CD8-positive, alpha-beta memory T cell (primary cell): ENCODE measurements around the gene DUSP10. TPM values are rescaled to one million over a fixed set of nuclear protein-coding genes. Genes with fewer than 3 reads are reported as not detected.
A peak's percentile ranks its signal among the peaks of the same experiment; 100 is the strongest.

Source experiments
- CTCF ChIA-PET: fragments of 350-600 bp; sonication (Branson Sonifier 250); formaldehyde crosslinking; loops from one replicate; lab custom pipeline; 2021; ENCODE audit warnings: antibody characterized with exemption; lab: Charles Lee
- POLR2A ChIA-PET: fragments of 350-600 bp; sonication (Branson Sonifier 250); formaldehyde crosslinking; loops from one replicate; lab custom pipeline; 2021; ENCODE audit warnings: antibody characterized with exemption; lab: Charles Lee
- DNase-seq, 5 donors: peaks; one replicate each; pipeline versions ENCODE4 v3.0.0 to v3.0.0-alpha.2; 2020 to 2022; ENCODE audit warnings: mixed read lengths in 1 of 5
- H3K27ac ChIP-seq: one replicate; pipeline ENCODE4 v1.7.0; 2013; ENCODE audit warnings: low read depth, mild to moderate bottlenecking, low read length, moderate library complexity
- H3K27me3 ChIP-seq: 2 replicates; pipeline ENCODE4 v1.7.0; 2013; ENCODE audit warnings: low read length, mild to moderate bottlenecking; ENCODE audit not compliant: insufficient read depth, poor library complexity, severe bottlenecking
- H3K36me3 ChIP-seq: 2 replicates; pipeline ENCODE4 v1.7.0; 2013; ENCODE audit warnings: mild to moderate bottlenecking, low read length, moderate library complexity; ENCODE audit not compliant: insufficient read depth
- H3K4me1 ChIP-seq: 2 replicates; pipeline ENCODE4 v1.7.0; 2013; ENCODE audit warnings: mild to moderate bottlenecking, low read length, moderate library complexity; ENCODE audit not compliant: insufficient read depth
- H3K4me3 ChIP-seq: 2 replicates; pipeline ENCODE4 v1.7.0; 2013; ENCODE audit warnings: mild to moderate bottlenecking, low read length
- H3K9me3 ChIP-seq: 2 replicates; pipeline ENCODE4 v1.7.0; 2013; ENCODE audit warnings: mild to moderate bottlenecking, low read length
- H3K27ac Mint-ChIP-seq, 8 donors: one replicate each; pipeline ENCODE4 v1.8.0; 2020 to 2021; ENCODE audit warnings: mixed read lengths in 8 of 8, mild to moderate bottlenecking in 6 of 8, inconsistent platforms in 3 of 8, moderate library complexity in 3 of 8
- H3K27me3 Mint-ChIP-seq, 2 donors: one replicate each; pipeline ENCODE4 v1.8.0; 2020 to 2021; ENCODE audit warnings: mixed read lengths in 2 of 2, mild to moderate bottlenecking in 1 of 2, moderate library complexity in 1 of 2
- H3K36me3 Mint-ChIP-seq, 3 donors: one replicate each; pipeline ENCODE4 v1.8.0; 2020 to 2021; ENCODE audit warnings: mixed read lengths in 3 of 3, inconsistent platforms in 1 of 3, mild to moderate bottlenecking in 1 of 3
- H3K4me1 Mint-ChIP-seq, 3 donors: one replicate each; pipeline ENCODE4 v1.8.0; 2020 to 2021; ENCODE audit warnings: mixed read lengths in 3 of 3, inconsistent platforms in 1 of 3, mild to moderate bottlenecking in 1 of 3
- H3K4me3 Mint-ChIP-seq, 7 donors: one replicate each; pipeline ENCODE4 v1.8.0; 2020 to 2021; ENCODE audit warnings: mixed read lengths in 7 of 7, mild to moderate bottlenecking in 6 of 7, moderate library complexity in 4 of 7, inconsistent platforms in 2 of 7
- H3K9me3 Mint-ChIP-seq, 5 donors: one replicate each; pipeline ENCODE4 v1.8.0; 2020 to 2022; ENCODE audit warnings: mixed read lengths in 5 of 5, mild to moderate bottlenecking in 3 of 5, moderate library complexity in 2 of 5, inconsistent platforms in 1 of 5
- polyA plus RNA-seq: library from polyadenylated mRNA; unstranded; fragments of 300-500 nt; fragmentation: Illumina TruSeq; gene quantifications from one replicate; pipeline ENCODE4 v1.2.3, GENCODE V29; 2021
- total RNA-seq, 2 experiments: library from RNA; stranded (reverse); gene quantifications; one replicate each; pipeline ENCODE4 v1.2.3, GENCODE V29; 2021

Gene DUSP10
- total and polyA plus RNA-seq, 3 experiments from 2014 or later = 8.0 to 25.4 (median 23.7) TPM

- no peaks in the 10 kb centered on the region for H3K27me3 Mint-ChIP-seq
- H3K36me3 Mint-ChIP-seq = no peaks in the 10 kb centered on the region
- H3K36me3 ChIP-seq = no peaks in the 10 kb centered on the region
- CTCF ChIA-PET = no interaction called here
- H3K27ac Mint-ChIP-seq = no peak overlapping the region
- H3K4me1 ChIP-seq = peaks cover 39% of the 10 kb centered on the region
- peaks cover 47 to 52% (median 52%) of the 10 kb centered on the region in 3 donors for H3K4me1 Mint-ChIP-seq
- POLR2A ChIA-PET = no interaction called here
- DNase-seq = no peak
- no peak overlapping the region for H3K4me3 Mint-ChIP-seq
- H3K27ac ChIP-seq = no peak overlapping the region
- H3K9me3 ChIP-seq = no peaks in the 10 kb centered on the region
- no peaks in the 10 kb centered on the region for H3K9me3 Mint-ChIP-seq
- H3K4me3 ChIP-seq = no peak overlapping the region
- H3K27me3 ChIP-seq = no peaks in the 10 kb centered on the region
Observed at GRCh38 chr1:221775206-221775605, 33.3 kb upstream of the DUSP10 start.

DNA sequence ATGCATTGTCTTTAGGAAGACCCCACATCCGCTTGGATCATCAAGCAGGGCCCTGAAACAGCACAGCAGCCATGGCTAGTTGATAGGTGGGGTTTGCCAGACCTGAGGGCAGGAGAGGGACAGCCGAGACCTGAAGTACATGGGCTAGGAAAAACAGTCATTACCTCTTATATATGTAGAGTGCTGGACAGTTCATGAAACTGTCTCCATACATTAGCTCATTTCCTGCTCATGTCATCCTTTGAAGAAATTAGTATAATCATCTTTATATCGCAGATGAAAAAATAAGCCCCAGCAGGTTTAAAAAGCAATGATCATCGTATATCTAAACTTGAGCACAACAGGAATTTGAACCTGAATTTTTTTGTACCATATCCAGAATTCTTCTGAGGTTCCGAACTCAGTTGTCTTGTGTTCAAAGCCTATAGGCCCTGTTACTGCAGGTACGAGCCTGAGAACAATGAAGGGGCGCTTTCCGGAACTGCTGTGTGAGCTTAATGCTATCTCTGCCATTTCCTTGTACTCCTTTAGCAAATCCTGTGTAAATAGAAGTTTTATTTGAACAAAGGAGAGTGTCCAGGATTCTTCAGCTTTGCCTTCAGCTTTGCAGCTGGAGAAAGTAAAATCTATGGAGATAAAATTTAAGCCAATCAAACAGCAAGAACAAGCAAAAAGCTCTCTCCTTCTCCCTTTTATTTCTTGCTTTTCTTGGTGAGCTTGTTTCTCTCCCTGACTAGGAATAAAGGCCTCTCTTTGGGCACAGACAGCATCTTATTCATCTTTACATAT lies 32.4 kb upstream of the DUSP10 start:
- H3K27ac ChIP-seq = no peak overlapping the region
- Mint-ChIP-seq H3K27me3 (no peaks in the 10 kb centered on the region), H3K36me3 (no peaks in the 10 kb centered on the region), H3K9me3 (no peaks in the 10 kb centered on the region), H3K4me3 (no peak overlapping the region), H3K4me1 (peaks cover 41 to 45% (median 43%) of the 10 kb centered on the region in 3 donors), H3K27ac (no peak overlapping the region)
- H3K27me3 ChIP-seq = no peaks in the 10 kb centered on the region
- H3K36me3 ChIP-seq = no peaks in the 10 kb centered on the region
- POLR2A ChIA-PET = no interaction called here
- no peak for DNase-seq
- peaks cover 29% of the 10 kb centered on the region for H3K4me1 ChIP-seq
- no peaks in the 10 kb centered on the region for H3K9me3 ChIP-seq
- CTCF ChIA-PET = interaction anchor here (0.9 to 1.2 kb wide), 2 partner anchors 32 to 53 kb away, joined by 3 read pairs; partner anchors contain the start of gene DUSP10
- no peak overlapping the region for H3K4me3 ChIP-seq

- ChIA-PET POLR2A (no interaction called here), CTCF (no interaction called here)
- Histone ChIP-seq H3K36me3 (no peaks in the 10 kb centered on the region), H3K27ac (no peak overlapping the region), H3K4me3 (no peak overlapping the region), H3K4me1 (peaks cover 24% of the 10 kb centered on the region), H3K9me3 (no peaks in the 10 kb centered on the region), H3K27me3 (no peaks in the 10 kb centered on the region)
- peak overlapping the region in 1 of 8 donors; percentile 79 for H3K27ac Mint-ChIP-seq
- H3K9me3 Mint-ChIP-seq = no peaks in the 10 kb centered on the region
- H3K27me3 Mint-ChIP-seq = no peaks in the 10 kb centered on the region
- H3K4me1 Mint-ChIP-seq = peaks cover 37 to 43% (median 38%) of the 10 kb centered on the region in 3 donors
- H3K36me3 Mint-ChIP-seq = no peaks in the 10 kb centered on the region
- no peak for DNase-seq
- no peak overlapping the region for H3K4me3 Mint-ChIP-seq
Observed at GRCh38 chr1:221773383-221773782, 31.5 kb upstream of the DUSP10 start.

DNA sequence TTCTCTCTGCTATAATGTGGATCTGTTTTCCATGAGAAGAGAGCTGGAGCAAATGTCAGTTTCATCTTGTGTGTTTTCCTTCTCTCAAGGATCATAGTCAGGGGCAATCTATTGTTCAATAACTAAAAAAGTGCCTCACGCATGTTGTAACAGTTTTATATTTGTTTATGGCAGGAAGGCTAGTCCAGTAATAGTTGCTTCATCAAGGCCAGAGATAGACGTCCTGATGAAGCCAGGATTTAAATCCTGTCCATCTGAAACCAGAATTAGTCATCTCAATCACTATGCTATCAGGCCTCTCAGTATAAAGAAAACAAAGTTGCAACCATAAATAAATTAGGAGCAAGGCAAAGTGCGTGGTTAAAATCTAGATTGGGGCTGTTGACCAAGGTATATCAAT lies 30.2 kb upstream of the DUSP10 start:
- no peak for DNase-seq
- no peaks in the 10 kb centered on the region for H3K36me3 Mint-ChIP-seq
- H3K27me3 Mint-ChIP-seq = peaks cover 0 to under 1% of the 10 kb centered on the region in 2 donors
- Histone ChIP-seq H3K36me3 (no peaks in the 10 kb centered on the region), H3K27me3 (no peaks in the 10 kb centered on the region), H3K27ac (no peak overlapping the region), H3K9me3 (no peaks in the 10 kb centered on the region), H3K4me1 (peaks cover 13% of the 10 kb centered on the region), H3K4me3 (no peak overlapping the region)
- ChIA-PET CTCF (no interaction called here), POLR2A (no interaction called here)
- H3K4me3 Mint-ChIP-seq = no peak overlapping the region
- no peaks in the 10 kb centered on the region for H3K9me3 Mint-ChIP-seq
- peaks cover 25 to 31% (median 26%) of the 10 kb centered on the region in 3 donors for H3K4me1 Mint-ChIP-seq
- H3K27ac Mint-ChIP-seq = no peak overlapping the region

DNA sequence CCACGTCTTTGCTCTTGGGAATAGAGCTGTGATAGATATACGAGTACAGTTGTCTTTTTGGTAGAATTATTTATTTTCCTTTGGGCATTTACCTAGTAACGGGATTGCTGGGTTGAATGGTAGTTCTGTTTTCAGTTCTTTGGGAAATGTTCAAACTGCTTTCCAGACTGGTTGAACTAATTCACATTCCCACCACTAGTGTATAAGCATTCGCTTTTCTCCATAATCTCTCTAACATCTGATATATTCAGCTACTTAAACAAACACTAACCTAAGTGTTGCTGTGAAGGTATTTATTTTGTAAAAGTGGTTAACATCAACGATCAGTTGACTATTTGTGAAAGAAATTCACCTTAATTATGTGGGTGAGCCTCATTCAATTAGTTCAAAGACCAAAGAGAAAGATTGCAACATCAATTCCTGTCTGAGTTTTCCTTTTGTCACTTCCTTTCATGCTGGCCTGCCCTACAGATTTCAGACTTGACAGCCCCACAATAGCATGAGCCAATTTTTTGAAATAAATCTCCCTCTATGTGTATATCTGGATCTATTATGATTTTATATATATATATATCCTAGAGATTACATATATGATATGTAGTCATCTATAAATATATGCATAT lies 26.7 kb upstream of the DUSP10 start:
- Histone ChIP-seq H3K27ac (no peak overlapping the region), H3K4me1 (peaks cover 5% of the 10 kb centered on the region), H3K9me3 (no peaks in the 10 kb centered on the region), H3K36me3 (no peaks in the 10 kb centered on the region), H3K27me3 (no peaks in the 10 kb centered on the region), H3K4me3 (no peak overlapping the region)
- H3K4me3 Mint-ChIP-seq = no peak overlapping the region
- H3K27me3 Mint-ChIP-seq = peaks cover 0 to 3% of the 10 kb centered on the region in 2 donors
- H3K4me1 Mint-ChIP-seq = peaks cover 3 to 12% (median 9%) of the 10 kb centered on the region in 3 donors
- ChIA-PET POLR2A (no interaction called here), CTCF (no interaction called here)
- peak overlapping the region in 2 of 8 donors; percentile 77 to 80 for H3K27ac Mint-ChIP-seq
- DNase-seq = no peak
- H3K9me3 Mint-ChIP-seq = no peaks in the 10 kb centered on the region
- H3K36me3 Mint-ChIP-seq = no peaks in the 10 kb centered on the region

- H3K27me3 ChIP-seq = no peaks in the 10 kb centered on the region
- no peak for DNase-seq
- H3K27me3 Mint-ChIP-seq = peaks cover 0 to 3% of the 10 kb centered on the region in 2 donors
- no peaks in the 10 kb centered on the region for H3K9me3 Mint-ChIP-seq
- H3K4me1 Mint-ChIP-seq = peaks cover 3 to 14% (median 12%) of the 10 kb centered on the region in 3 donors
- H3K4me1 ChIP-seq = peaks cover 5% of the 10 kb centered on the region
- H3K27ac Mint-ChIP-seq = peak overlapping the region in 1 of 8 donors; percentile 32
- no peak overlapping the region for H3K4me3 ChIP-seq
- ChIA-PET CTCF (no interaction called here), POLR2A (no interaction called here)
- H3K9me3 ChIP-seq = no peaks in the 10 kb centered on the region
- no peak overlapping the region for H3K27ac ChIP-seq
- H3K4me3 Mint-ChIP-seq = no peak overlapping the region
- H3K36me3 ChIP-seq = no peaks in the 10 kb centered on the region
- H3K36me3 Mint-ChIP-seq = no peaks in the 10 kb centered on the region
Observed at GRCh38 chr1:221766210-221766609, 24.3 kb upstream of the DUSP10 start.

- Mint-ChIP-seq H3K4me3 (no peak overlapping the region), H3K4me1 (peaks cover 3 to 17% (median 13%) of the 10 kb centered on the region in 3 donors), H3K27me3 (peaks cover 0 to 3% of the 10 kb centered on the region in 2 donors), H3K9me3 (no peaks in the 10 kb centered on the region), H3K36me3 (no peaks in the 10 kb centered on the region), H3K27ac (peak overlapping the region in 1 of 8 donors; percentile 59)
- Histone ChIP-seq H3K4me3 (no peak overlapping the region), H3K36me3 (no peaks in the 10 kb centered on the region), H3K9me3 (no peaks in the 10 kb centered on the region), H3K27ac (no peak overlapping the region), H3K4me1 (peaks cover 5% of the 10 kb centered on the region), H3K27me3 (no peaks in the 10 kb centered on the region)
- ChIA-PET CTCF (no interaction called here), POLR2A (no interaction called here)
- DNase-seq = no peak
Observed at GRCh38 chr1:221765527-221765926, 23.6 kb upstream of the DUSP10 start.

- CTCF ChIA-PET = no interaction called here
- no peak overlapping the region for H3K4me3 Mint-ChIP-seq
- no peak overlapping the region for H3K27ac Mint-ChIP-seq
- peaks cover 0 to 8% (median 3%) of the 10 kb centered on the region in 3 donors for H3K4me1 Mint-ChIP-seq
- no peaks in the 10 kb centered on the region for H3K9me3 Mint-ChIP-seq
- DNase-seq = no peak
- H3K4me3 ChIP-seq = no peak overlapping the region
- H3K9me3 ChIP-seq = no peaks in the 10 kb centered on the region
- H3K4me1 ChIP-seq = no peaks in the 10 kb centered on the region
- no peak overlapping the region for H3K27ac ChIP-seq
- no peaks in the 10 kb centered on the region for H3K36me3 ChIP-seq
- peaks cover 0 to 2% of the 10 kb centered on the region in 2 donors for H3K27me3 Mint-ChIP-seq
- no peaks in the 10 kb centered on the region for H3K27me3 ChIP-seq
- no peaks in the 10 kb centered on the region for H3K36me3 Mint-ChIP-seq
- POLR2A ChIA-PET = no interaction called here
Observed at GRCh38 chr1:221762121-221762520, 20.2 kb upstream of the DUSP10 start.
